ENCODE data around the gene PIGZ. TPM values are rescaled to one million over a fixed set of nuclear protein-coding genes. Genes with fewer than 3 reads are reported as not detected.

PIGZ gene
- total RNA-seq, 1 experiment from 2014 or later: 0.15 TPM

DNA sequence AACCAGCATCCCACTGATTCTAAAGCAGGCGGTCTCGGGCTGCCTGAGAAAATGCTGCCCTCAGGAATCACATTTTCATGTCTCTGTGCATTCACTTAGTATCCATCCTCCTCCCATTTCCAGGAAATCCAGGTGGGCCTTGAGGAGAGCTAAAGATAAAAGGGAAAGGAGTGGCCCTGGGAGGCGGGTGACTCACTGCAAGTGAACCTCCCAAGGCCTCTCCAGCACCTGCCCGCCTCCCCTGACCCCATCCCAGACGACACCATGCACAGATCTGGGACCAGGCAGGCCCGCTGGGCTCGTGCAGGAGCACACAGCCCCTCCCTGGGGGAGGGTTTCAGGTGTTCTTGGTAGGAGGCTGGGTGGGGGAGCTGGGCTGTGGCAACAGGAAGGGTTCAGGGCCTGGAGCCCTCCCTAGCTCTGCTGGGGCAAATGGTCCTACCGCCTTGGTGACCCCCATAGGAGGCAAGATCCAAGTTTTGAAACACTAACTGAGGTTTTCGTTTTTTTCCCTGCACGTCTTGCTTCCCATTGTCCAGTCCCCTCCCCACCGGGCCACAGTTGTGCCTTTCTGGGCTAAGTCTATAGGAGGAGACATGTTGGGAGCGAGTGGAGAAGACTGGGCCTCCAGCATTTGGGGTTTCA lies 38.8 kb upstream of the PIGZ start:
- H3K4me2 ChIP-seq (ENCODE audit: insufficient read depth, insufficient read length, low read length): no peak overlapping the region
- Mint-ChIP-seq H3K4me1 (peaks cover 15 to 16% of the 10 kb centered on the region in 2 experiments), H3K36me3 (ENCODE audit: insufficient read depth in 1 of 3, low read depth in 3 of 3) (peaks cover 3 to 13% (median 6%) of the 10 kb centered on the region in 3 experiments; a peak in 5 of 7 replicates), H3K27ac (no peak overlapping the region), H3K9me3 (peaks cover 0 to 3% of the 10 kb centered on the region in 2 experiments; a peak in 2 of 5 replicates), H3K4me3 (no peak overlapping the region), H3K27me3 (ENCODE audit: low read depth) (peaks cover 27% of the 10 kb centered on the region)
- no peak overlapping the region for H3K18ac ChIP-seq (ENCODE audit: insufficient read length, low read depth, low read length)
- H3K9me3 ChIP-seq (ENCODE audit: control insufficient read depth, low read depth, low read length): no peaks in the 10 kb centered on the region
- no peaks in the 10 kb centered on the region for H3K79me1 ChIP-seq (ENCODE audit: insufficient read depth, low read depth, low read length, poor library complexity, severe bottlenecking)
- H2BK15ac ChIP-seq (ENCODE audit: low read depth, low read length): no peak overlapping the region
- no peak overlapping the region for H3K14ac ChIP-seq (ENCODE audit: insufficient read depth, low read length)
- H3K4me1 ChIP-seq (ENCODE audit: insufficient read depth, low read length): 0 out of 2 replicates have a peak, but pooled peaks cover 6% of the 10 kb centered on the region
- H3K79me2 ChIP-seq (ENCODE audit: insufficient read depth, low read length): no peaks in the 10 kb centered on the region
- no peaks in the 10 kb centered on the region for H4K20me1 ChIP-seq (ENCODE audit: control insufficient read depth, insufficient read depth, insufficient read length)
- H3K23ac ChIP-seq (ENCODE audit: insufficient read length, low read depth, low read length): no peak overlapping the region
- no peak overlapping the region for H2BK12ac ChIP-seq (ENCODE audit: insufficient read length, low read depth, low read length)
- H2AK5ac ChIP-seq (ENCODE audit: insufficient read length, low read length): no peak overlapping the region
- no peak overlapping the region for H3K9ac ChIP-seq (ENCODE audit: extremely low read depth, insufficient read length, low read length)
- no peak overlapping the region for H4K5ac ChIP-seq (ENCODE audit: insufficient read length, low read depth, low read length)
- no peak overlapping the region for H4K8ac ChIP-seq (replicated peaks; ENCODE audit: insufficient read length, low read depth, low read length)
- no peak overlapping the region for H3K4ac ChIP-seq (ENCODE audit: low read depth, low read length)
- DNase-seq: no peak
- peaks cover 4% of the 10 kb centered on the region for H3K23me2 ChIP-seq (ENCODE audit: insufficient read length, low read depth, low read length, poor library complexity, severe bottlenecking)
- WGBS (ENCODE audit: extremely low coverage, insufficient read length, low lambda C conversion rate): no CpG with 5 or more reads among the region's 12 CpGs
- peaks cover 7% of the 10 kb centered on the region; the same call in 1 of the 2 replicates for H3K27me3 ChIP-seq (ENCODE audit: insufficient read depth, low read length)
- no peak overlapping the region for H3K27ac ChIP-seq (ENCODE audit: insufficient read length, low read depth, low read length)
- no peak overlapping the region for H2BK5ac ChIP-seq (ENCODE audit: insufficient read length, low read length)
- TF ChIP-seq CTCF (conservative IDR thresholded peaks at IDR 0.05): no peak
- H2BK20ac ChIP-seq (ENCODE audit: low read depth, low read length, poor library complexity, severe bottlenecking): no peak overlapping the region
- H3K56ac ChIP-seq (ENCODE audit: insufficient read length, low read depth, low read length): no peak overlapping the region
- H2AFZ ChIP-seq (ENCODE audit: low read length): no peak overlapping the region
- no peak overlapping the region for H3T11ph ChIP-seq (ENCODE audit: low read length)
- no peak overlapping the region for H4K91ac ChIP-seq (ENCODE audit: insufficient read length, low read depth, low read length)
- H2BK120ac ChIP-seq (ENCODE audit: low read depth, low read length, poor library complexity, severe bottlenecking): no peak overlapping the region
